BLaER1 (cell line): ENCODE data around the gene TEDC1.

Experiments used
- H3K27ac ChIP-seq: shearing (Covaris generic); formaldehyde crosslinking; 2 replicates; pipeline ENCODE4 v1.8.1; 2022
- H3K27me3 ChIP-seq: shearing (Covaris generic); formaldehyde crosslinking; 2 replicates; pipeline ENCODE4 v1.8.1; 2022
- H3K36me3 ChIP-seq: shearing (Covaris generic); formaldehyde crosslinking; 2 replicates; pipeline ENCODE4 v1.8.1; 2022
- H3K4me1 ChIP-seq: shearing (Covaris generic); formaldehyde crosslinking; 2 replicates; pipeline ENCODE4 v1.8.1; 2022
- H3K4me2 ChIP-seq: shearing (Covaris generic); formaldehyde crosslinking; 2 replicates; pipeline ENCODE4 v1.8.1; 2022
- H3K4me3 ChIP-seq: shearing (Covaris generic); formaldehyde crosslinking; 2 replicates; pipeline ENCODE4 v1.8.1; 2022
- H3K9ac ChIP-seq: shearing (Covaris generic); formaldehyde crosslinking; 2 replicates; pipeline ENCODE4 v1.8.1; 2022
- H3K9me3 ChIP-seq: shearing (Covaris generic); formaldehyde crosslinking; 2 replicates; pipeline ENCODE4 v1.8.1; 2022
- H4K20me1 ChIP-seq: shearing (Covaris generic); formaldehyde crosslinking; 2 replicates; pipeline ENCODE4 v1.8.1; 2022
- Cebpa-rat ChIP-seq: shearing (Covaris generic); IDR thresholded peaks from 2 replicates; pipeline ENCODE4 v1.8.1; 2022

Gene TEDC1

GRCh38 chr14:105501504-105502291 is 10.7 kb downstream of the TEDC1 start:
- no peak overlapping the region for H3K9ac ChIP-seq
- TF ChIP-seq Cebpa-rat = no peak
- peaks cover under 1% of the 10 kb centered on the region; the same call in 1 of the 2 replicates for H4K20me1 ChIP-seq
- no peak overlapping the region for H3K4me2 ChIP-seq
- no peaks in the 10 kb centered on the region for H3K9me3 ChIP-seq
- peaks cover 36% of the 10 kb centered on the region for H3K4me1 ChIP-seq
- H3K27ac ChIP-seq = no peak overlapping the region
- H3K36me3 ChIP-seq = peaks cover 35% of the 10 kb centered on the region
- H3K27me3 ChIP-seq = no peaks in the 10 kb centered on the region
- H3K4me3 ChIP-seq = no peak overlapping the region

- Histone ChIP-seq H3K36me3 (peaks cover 26% of the 10 kb centered on the region), H3K27ac (no peak overlapping the region), H3K4me2 (peak overlapping the region; percentile 32), H3K9ac (0 out of 2 replicates have a peak overlapping the region, but pooled peaks have one; percentile 41), H3K4me3 (no peak overlapping the region), H3K4me1 (peaks cover 43% of the 10 kb centered on the region), H4K20me1 (no peaks in the 10 kb centered on the region), H3K27me3 (no peaks in the 10 kb centered on the region), H3K9me3 (no peaks in the 10 kb centered on the region)
- no peak for TF ChIP-seq Cebpa-rat
Measured at GRCh38 chr14:105502446-105503295, 11.6 kb downstream of the TEDC1 start.

GRCh38 chr14:105503296-105503640 is 12.2 kb downstream of the TEDC1 start:
- H3K27ac ChIP-seq = no peak overlapping the region
- H4K20me1 ChIP-seq = no peaks in the 10 kb centered on the region
- no peak overlapping the region for H3K9ac ChIP-seq
- H3K4me1 ChIP-seq = peaks cover 49% of the 10 kb centered on the region
- no peak overlapping the region for H3K4me3 ChIP-seq
- peaks cover 20% of the 10 kb centered on the region for H3K36me3 ChIP-seq
- H3K27me3 ChIP-seq = no peaks in the 10 kb centered on the region
- H3K4me2 ChIP-seq = peak overlapping the region; percentile 62
- no peak for TF ChIP-seq Cebpa-rat
- no peaks in the 10 kb centered on the region for H3K9me3 ChIP-seq

GRCh38 chr14:105503935-105504692 is 13.1 kb downstream of the TEDC1 start:
- H3K9ac ChIP-seq = peak overlapping the region; percentile 13; the same call in 1 of the 2 replicates
- peak overlapping the region; percentile 62 for H3K4me2 ChIP-seq
- H3K4me3 ChIP-seq = no peak overlapping the region
- H3K27me3 ChIP-seq = no peaks in the 10 kb centered on the region
- peaks cover 12% of the 10 kb centered on the region for H3K36me3 ChIP-seq
- no peaks in the 10 kb centered on the region for H4K20me1 ChIP-seq
- peaks cover 54% of the 10 kb centered on the region for H3K4me1 ChIP-seq
- peak overlapping the region; percentile 52 for H3K27ac ChIP-seq
- no peak for TF ChIP-seq Cebpa-rat
- no peaks in the 10 kb centered on the region for H3K9me3 ChIP-seq

- peaks cover 3% of the 10 kb centered on the region; the same call in 1 of the 2 replicates for H3K36me3 ChIP-seq
- no peak for TF ChIP-seq Cebpa-rat
Measured at GRCh38 chr14:105505101-105505500, 14.1 kb downstream of the TEDC1 start.

GRCh38 chr14:105507247-105507646 is 16.2 kb downstream of the TEDC1 start:
- no peaks in the 10 kb centered on the region for H4K20me1 ChIP-seq
- no peak overlapping the region for H3K27ac ChIP-seq
- no peaks in the 10 kb centered on the region for H3K36me3 ChIP-seq
- H3K4me3 ChIP-seq = no peak overlapping the region
- no peaks in the 10 kb centered on the region for H3K9me3 ChIP-seq
- H3K27me3 ChIP-seq = no peaks in the 10 kb centered on the region
- no peak overlapping the region for H3K9ac ChIP-seq
- peak overlapping the region; percentile 66 for H3K4me2 ChIP-seq
- peaks cover 59% of the 10 kb centered on the region for H3K4me1 ChIP-seq
- TF ChIP-seq Cebpa-rat = no peak

More at GRCh38 chr14:105505101-105505500, 14.1 kb downstream of the TEDC1 start:
- Histone ChIP-seq H3K4me2 (peak overlapping the region; percentile 62), H4K20me1 (no peaks in the 10 kb centered on the region), H3K27me3 (no peaks in the 10 kb centered on the region), H3K4me3 (no peak overlapping the region), H3K4me1 (peaks cover 54% of the 10 kb centered on the region), H3K9me3 (no peaks in the 10 kb centered on the region), H3K9ac (peak overlapping the region; percentile 13), H3K27ac (peak overlapping the region; percentile 52; the same call in 1 of the 2 replicates)

- H3K9ac ChIP-seq = no peak overlapping the region
Measured at GRCh38 chr14:105508069-105508468, 17.0 kb downstream of the TEDC1 start.

GRCh38 chr14:105508601-105509000 is 17.6 kb downstream of the TEDC1 start:
- H3K4me1 ChIP-seq = peaks cover 48% of the 10 kb centered on the region
- TF ChIP-seq Cebpa-rat = no peak
- H3K36me3 ChIP-seq = no peaks in the 10 kb centered on the region
- H3K4me2 ChIP-seq = peak overlapping the region; percentile 66; the same call in 1 of the 2 replicates
- H3K9me3 ChIP-seq = no peaks in the 10 kb centered on the region
- H3K27me3 ChIP-seq = no peaks in the 10 kb centered on the region
- H3K9ac ChIP-seq = no peak overlapping the region
- no peak overlapping the region for H3K27ac ChIP-seq
- H4K20me1 ChIP-seq = no peaks in the 10 kb centered on the region
- H3K4me3 ChIP-seq = no peak overlapping the region

More at GRCh38 chr14:105508069-105508468, 17.0 kb downstream of the TEDC1 start:
- H3K27me3 ChIP-seq = no peaks in the 10 kb centered on the region
- no peaks in the 10 kb centered on the region for H3K9me3 ChIP-seq
- no peaks in the 10 kb centered on the region for H4K20me1 ChIP-seq
- no peak for TF ChIP-seq Cebpa-rat
- no peaks in the 10 kb centered on the region for H3K36me3 ChIP-seq
- H3K4me2 ChIP-seq = peak overlapping the region; percentile 66
- H3K27ac ChIP-seq = no peak overlapping the region
- peaks cover 53% of the 10 kb centered on the region for H3K4me1 ChIP-seq
- no peak overlapping the region for H3K4me3 ChIP-seq

GRCh38 chr14:105517096-105517495 is 26.1 kb downstream of the TEDC1 start:
- no peaks in the 10 kb centered on the region for H3K36me3 ChIP-seq
- no peak overlapping the region for H3K27ac ChIP-seq
- H3K9ac ChIP-seq = no peak overlapping the region
- peaks cover 24% of the 10 kb centered on the region for H3K9me3 ChIP-seq
- peaks cover 4% of the 10 kb centered on the region; the same call in 1 of the 2 replicates for H3K4me1 ChIP-seq
- H3K4me2 ChIP-seq = no peak overlapping the region
- H4K20me1 ChIP-seq = no peaks in the 10 kb centered on the region
- TF ChIP-seq Cebpa-rat = no peak
- no peaks in the 10 kb centered on the region for H3K27me3 ChIP-seq
- no peak overlapping the region for H3K4me3 ChIP-seq
